Measurements from ENCODE around the gene TSHZ2. TPM values are rescaled to one million over a fixed set of nuclear protein-coding genes. Genes with fewer than 3 reads are reported as not detected.

The TSHZ2 gene
- total RNA-seq, 4 donors from 2014 or later: 1.9 to 12.9 (median 5.0) TPM

DNA sequence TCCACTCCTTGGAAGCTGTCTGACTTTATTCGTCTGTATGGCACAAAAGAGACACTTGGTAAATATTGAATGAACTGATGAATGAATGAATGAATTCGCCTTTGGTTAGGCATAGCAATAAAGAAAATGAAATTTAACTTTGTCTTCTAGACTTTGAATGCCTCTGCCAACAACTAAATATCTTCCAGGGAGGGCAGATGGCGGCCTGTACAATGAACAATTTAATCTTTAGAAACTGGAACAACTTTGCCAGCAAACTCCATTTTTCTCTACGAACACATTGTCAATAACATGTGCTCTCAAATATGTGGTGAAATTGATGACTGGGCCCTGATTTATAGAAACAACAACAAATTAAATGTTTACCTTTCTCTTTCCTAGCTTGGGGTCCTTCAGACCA, 480.9 kb downstream of the TSHZ2 start:
- TF ChIP-seq POLR2AphosphoS5 (IDR thresholded peaks at IDR 0.05): no peak
- TF ChIP-seq, protein P1, sequence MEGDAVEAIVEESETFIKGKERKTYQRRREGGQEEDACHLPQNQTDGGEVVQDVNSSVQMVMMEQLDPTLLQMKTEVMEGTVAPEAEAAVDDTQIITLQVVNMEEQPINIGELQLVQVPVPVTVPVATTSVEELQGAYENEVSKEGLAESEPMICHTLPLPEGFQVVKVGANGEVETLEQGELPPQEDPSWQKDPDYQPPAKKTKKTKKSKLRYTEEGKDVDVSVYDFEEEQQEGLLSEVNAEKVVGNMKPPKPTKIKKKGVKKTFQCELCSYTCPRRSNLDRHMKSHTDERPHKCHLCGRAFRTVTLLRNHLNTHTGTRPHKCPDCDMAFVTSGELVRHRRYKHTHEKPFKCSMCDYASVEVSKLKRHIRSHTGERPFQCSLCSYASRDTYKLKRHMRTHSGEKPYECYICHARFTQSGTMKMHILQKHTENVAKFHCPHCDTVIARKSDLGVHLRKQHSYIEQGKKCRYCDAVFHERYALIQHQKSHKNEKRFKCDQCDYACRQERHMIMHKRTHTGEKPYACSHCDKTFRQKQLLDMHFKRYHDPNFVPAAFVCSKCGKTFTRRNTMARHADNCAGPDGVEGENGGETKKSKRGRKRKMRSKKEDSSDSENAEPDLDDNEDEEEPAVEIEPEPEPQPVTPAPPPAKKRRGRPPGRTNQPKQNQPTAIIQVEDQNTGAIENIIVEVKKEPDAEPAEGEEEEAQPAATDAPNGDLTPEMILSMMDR (IDR thresholded peaks at IDR 0.05): no peak
- no peak for TF ChIP-seq EP300 (IDR thresholded peaks at IDR 0.05; ENCODE audit: low read depth)
- TF ChIP-seq POLR2A (IDR thresholded peaks at IDR 0.05): no peak
- in situ Hi-C loops (cut with MboI; ENCODE audit: low pct_ligation_motif_present in 1 of 4, low pct_unique_long_range_greater_than_20kb in 1 of 4, low sequenced_read_pairs in 3 of 4) (no loop called here), intact Hi-C loops (cut with DNase I; ENCODE audit: low total_unique reads) (no loop called here)

DNA sequence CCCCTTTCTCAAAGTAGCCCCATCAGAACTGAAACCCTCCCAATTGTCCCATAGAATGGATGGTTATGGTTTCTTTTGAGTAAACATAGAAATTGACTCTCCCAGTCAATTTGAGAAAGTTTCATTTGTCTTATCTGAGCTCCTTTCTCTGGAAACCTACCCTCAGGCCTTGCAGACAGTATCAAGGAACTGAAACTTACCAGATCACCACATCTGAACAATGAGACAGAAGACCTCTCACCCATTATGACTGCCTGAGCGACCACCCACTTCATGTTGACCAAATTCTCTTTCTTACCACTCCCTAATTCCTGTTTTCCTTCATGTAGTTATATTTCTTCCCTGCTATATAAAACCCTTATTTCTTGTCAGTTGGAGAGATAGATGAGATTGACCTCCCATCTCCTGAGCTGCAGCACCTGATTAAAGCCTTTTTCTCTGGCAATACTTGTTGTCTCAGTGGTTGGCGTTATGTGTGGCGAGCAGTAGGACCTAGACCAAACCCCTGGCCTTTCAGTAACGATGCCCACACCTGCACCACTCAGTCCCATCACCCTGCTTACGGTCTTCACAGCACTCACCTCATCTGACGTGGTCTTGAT, 482.6 kb downstream of the TSHZ2 start:
- H3K27me3 ChIP-seq: no peaks in the 10 kb centered on the region
- intact Hi-C loops (cut with DNase I; ENCODE audit: low total_unique reads) (no loop called here), in situ Hi-C loops (cut with MboI; ENCODE audit: low pct_ligation_motif_present in 1 of 4, low pct_unique_long_range_greater_than_20kb in 1 of 4, low sequenced_read_pairs in 3 of 4) (no loop called here)
- no peak for TF ChIP-seq EP300 (IDR thresholded peaks at IDR 0.05; ENCODE audit: low read depth)
- no peak for TF ChIP-seq POLR2A (IDR thresholded peaks at IDR 0.05)
- TF ChIP-seq POLR2AphosphoS5 (IDR thresholded peaks at IDR 0.05): no peak
- TF ChIP-seq, protein P1 (IDR thresholded peaks at IDR 0.05): no peak
- peaks cover 0 to 7% of the 10 kb centered on the region in 2 donors for H3K9me3 ChIP-seq
- 86 to 92% methylated on average over 4 to 6 of the region's 6 CpGs for WGBS, 2 donors (ENCODE audit: low coverage in 1 of 2)
- no peak for DNase-seq
- no peak overlapping the region for H3K4me3 ChIP-seq
- H3K4me1 ChIP-seq: no peaks in the 10 kb centered on the region
- no peaks in the 10 kb centered on the region for H3K36me3 ChIP-seq
- H3K27ac ChIP-seq: no peak overlapping the region

More for the DNA sequence above, 480.9 kb downstream of the TSHZ2 start:
- Histone ChIP-seq H3K4me3 (no peak overlapping the region), H3K27me3 (no peaks in the 10 kb centered on the region), H3K27ac (no peak overlapping the region), H3K4me1 (no peaks in the 10 kb centered on the region), H3K9me3 (peaks cover 8 to 15% of the 10 kb centered on the region in 2 donors), H3K36me3 (no peaks in the 10 kb centered on the region)
- 85 to 90% methylated on average over 4 of the region's 4 CpGs for WGBS, 2 donors (ENCODE audit: low coverage in 1 of 2)
- DNase-seq: no peak

DNA sequence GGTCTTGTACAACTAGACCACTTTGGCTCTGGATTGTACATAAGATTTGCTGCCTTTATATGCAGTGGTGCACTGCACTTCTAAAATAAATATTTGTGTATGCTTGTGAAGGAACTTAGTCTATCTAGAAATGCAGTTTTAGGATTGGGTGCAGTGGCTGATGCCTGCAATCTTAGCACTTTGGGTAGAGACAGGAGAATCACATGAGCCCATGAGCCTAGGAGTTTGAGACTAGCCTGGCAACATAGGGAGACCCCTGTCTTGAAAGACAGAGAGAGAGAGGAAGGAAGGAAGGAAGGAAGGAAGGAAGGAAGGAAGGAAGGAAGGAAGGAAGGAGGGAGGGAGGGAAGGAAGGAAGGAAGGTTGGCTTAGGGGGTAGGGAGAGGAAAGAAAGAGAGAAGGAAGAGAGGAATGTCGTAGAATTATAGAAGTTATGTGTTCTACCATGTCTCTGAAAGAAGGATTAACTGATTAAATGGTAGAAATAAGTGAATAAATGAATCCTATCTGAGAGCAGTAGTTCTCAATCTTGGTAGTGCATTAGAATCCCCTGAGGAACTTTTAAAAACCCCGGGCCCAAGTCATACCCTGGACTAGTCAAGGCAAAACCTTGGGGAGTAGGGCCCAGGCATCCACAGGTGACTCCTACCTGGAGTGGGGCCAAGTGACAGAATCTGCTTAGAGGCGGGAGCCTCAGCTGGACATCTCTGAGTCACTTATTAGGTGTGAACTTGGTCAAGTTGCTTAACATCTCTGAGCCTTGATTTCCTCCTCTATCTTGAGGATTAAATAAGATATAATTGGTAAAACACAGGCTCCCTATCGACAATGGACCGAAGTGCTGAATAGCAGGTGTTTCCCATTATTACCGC, 491.2 kb downstream of the TSHZ2 start:
- Histone ChIP-seq H3K27ac (no peak overlapping the region), H3K4me3 (no peak overlapping the region), H3K27me3 (no peaks in the 10 kb centered on the region), H3K4me1 (no peaks in the 10 kb centered on the region), H3K9me3 (no peaks in the 10 kb centered on the region), H3K36me3 (no peaks in the 10 kb centered on the region)
- in situ Hi-C loops (cut with MboI; ENCODE audit: low pct_ligation_motif_present in 1 of 4, low pct_unique_long_range_greater_than_20kb in 1 of 4, low sequenced_read_pairs in 3 of 4): no loop called here
- no peak for DNase-seq
- intact Hi-C loops (cut with DNase I; ENCODE audit: low total_unique reads): no loop called here
- WGBS, 2 donors (ENCODE audit: low coverage in 1 of 2): 75 to 95% methylated on average over 2 to 6 of the region's 6 CpGs
- TF ChIP-seq POLR2A (IDR thresholded peaks at IDR 0.05): no peak
- TF ChIP-seq POLR2AphosphoS5 (IDR thresholded peaks at IDR 0.05): no peak
- TF ChIP-seq, protein P1 (IDR thresholded peaks at IDR 0.05): no peak
- TF ChIP-seq EP300 (IDR thresholded peaks at IDR 0.05; ENCODE audit: low read depth): no peak

DNA sequence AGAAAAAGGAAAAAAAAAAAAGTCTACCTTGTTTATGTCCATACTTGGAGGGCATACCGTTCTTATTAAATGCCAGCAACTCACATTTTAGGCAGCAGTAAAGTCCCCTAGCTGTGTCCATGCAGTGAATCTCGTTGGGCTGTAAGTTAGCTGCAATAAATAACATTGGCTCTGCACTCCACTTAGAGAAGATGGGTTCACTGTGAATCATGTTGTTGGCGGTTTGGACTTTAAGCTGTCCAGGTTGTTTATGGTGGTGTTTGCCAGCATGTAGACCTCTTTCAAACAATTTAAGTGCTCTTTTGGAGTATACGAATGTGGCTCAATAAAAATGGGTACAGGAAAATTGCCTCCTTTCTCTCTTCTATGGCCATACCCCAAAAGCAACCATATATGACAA, 494.1 kb downstream of the TSHZ2 start:
- DNase-seq: no peak
- no peak overlapping the region for H3K27ac ChIP-seq
- no peaks in the 10 kb centered on the region for H3K4me1 ChIP-seq
- intact Hi-C loops (cut with DNase I; ENCODE audit: low total_unique reads) (no loop called here), in situ Hi-C loops (cut with MboI; ENCODE audit: low pct_ligation_motif_present in 1 of 4, low pct_unique_long_range_greater_than_20kb in 1 of 4, low sequenced_read_pairs in 3 of 4) (no loop called here)
- H3K36me3 ChIP-seq: no peaks in the 10 kb centered on the region
- H3K9me3 ChIP-seq: no peaks in the 10 kb centered on the region
- no peak for TF ChIP-seq POLR2AphosphoS5 (IDR thresholded peaks at IDR 0.05)
- TF ChIP-seq, protein P1 (IDR thresholded peaks at IDR 0.05): no peak
- no peaks in the 10 kb centered on the region for H3K27me3 ChIP-seq
- no peak overlapping the region for H3K4me3 ChIP-seq
- WGBS, 2 donors (ENCODE audit: low coverage in 1 of 2): 66% methylated on average over 4 of the region's 4 CpGs; no CpG with 5 or more reads in 1 of the 2 donors
